Measurements from ENCODE around the gene TIAM1.

- no peak for TF ChIP-seq MAFK (IDR thresholded peaks at IDR 0.05; ENCODE audit: low read depth, low read length)
- no peak for TF ChIP-seq CTCF (IDR thresholded peaks at IDR 0.05; ENCODE audit: control extremely low read depth in 1 of 3, insufficient read depth in 1 of 3, low read depth in 1 of 3, low read length in 3 of 3)
Observed at GRCh38 chr21:31286621-31287020, 57.4 kb downstream of the TIAM1 start.
